ENCODE results near the gene LAS1L.

DNA sequence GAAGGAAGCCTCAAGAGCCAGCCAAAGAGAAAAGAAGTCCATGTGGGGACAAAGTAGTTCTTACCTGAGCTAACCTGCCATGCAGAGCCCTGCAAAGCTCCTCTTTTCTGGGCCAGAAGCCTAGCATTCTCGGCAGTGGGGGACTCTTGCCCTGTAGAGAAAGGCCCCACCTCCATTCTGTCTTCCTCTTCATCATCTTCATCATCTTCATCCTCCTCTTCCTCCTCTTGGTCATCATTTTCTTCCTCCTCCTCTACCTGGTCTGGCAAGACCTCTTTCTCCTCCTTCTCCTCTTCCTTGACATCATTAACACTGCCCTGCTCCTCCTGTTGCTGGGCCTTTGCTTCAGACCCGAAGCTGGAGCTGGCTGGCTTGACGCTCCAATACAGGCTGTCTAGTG lies 16.7 kb downstream of the LAS1L start:
- TF ChIP-seq, protein P1, sequence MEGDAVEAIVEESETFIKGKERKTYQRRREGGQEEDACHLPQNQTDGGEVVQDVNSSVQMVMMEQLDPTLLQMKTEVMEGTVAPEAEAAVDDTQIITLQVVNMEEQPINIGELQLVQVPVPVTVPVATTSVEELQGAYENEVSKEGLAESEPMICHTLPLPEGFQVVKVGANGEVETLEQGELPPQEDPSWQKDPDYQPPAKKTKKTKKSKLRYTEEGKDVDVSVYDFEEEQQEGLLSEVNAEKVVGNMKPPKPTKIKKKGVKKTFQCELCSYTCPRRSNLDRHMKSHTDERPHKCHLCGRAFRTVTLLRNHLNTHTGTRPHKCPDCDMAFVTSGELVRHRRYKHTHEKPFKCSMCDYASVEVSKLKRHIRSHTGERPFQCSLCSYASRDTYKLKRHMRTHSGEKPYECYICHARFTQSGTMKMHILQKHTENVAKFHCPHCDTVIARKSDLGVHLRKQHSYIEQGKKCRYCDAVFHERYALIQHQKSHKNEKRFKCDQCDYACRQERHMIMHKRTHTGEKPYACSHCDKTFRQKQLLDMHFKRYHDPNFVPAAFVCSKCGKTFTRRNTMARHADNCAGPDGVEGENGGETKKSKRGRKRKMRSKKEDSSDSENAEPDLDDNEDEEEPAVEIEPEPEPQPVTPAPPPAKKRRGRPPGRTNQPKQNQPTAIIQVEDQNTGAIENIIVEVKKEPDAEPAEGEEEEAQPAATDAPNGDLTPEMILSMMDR (IDR thresholded peaks at IDR 0.05), result no peak
- TF ChIP-seq POLR2A (IDR thresholded peaks at IDR 0.05), result no peak
